Measurements from ENCODE around the gene DAP. TPM values are rescaled to one million over a fixed set of nuclear protein-coding genes. Genes with fewer than 3 reads are reported as not detected.

DAP gene
- polyA plus RNA-seq, 1 experiment = 117 TPM

GRCh38 chr5:10648806-10649665 lies 112.0 kb downstream of the DAP start:
- H3K9me3 ChIP-seq (ENCODE audit: control insufficient read depth, insufficient read depth, low read length) = peaks cover 3% of the 10 kb centered on the region; the same call in 1 of the 2 replicates
- CTCF ChIA-PET = no interaction called here
- no peaks in the 10 kb centered on the region for H3K27me3 ChIP-seq (ENCODE audit: control insufficient read depth, insufficient read depth, low read length)
- no peak for DNase-seq (ENCODE audit: low read depth, low spot score)
- POLR2A ChIA-PET = no interaction called here
- no peak overlapping the region for H3K4me3 ChIP-seq (ENCODE audit: low read depth, low read length)
- TF ChIP-seq CTCF (IDR thresholded peaks at IDR 0.05; ENCODE audit: low read depth, low read length) = no peak
- H3K27ac ChIP-seq (ENCODE audit: low read depth, low read length) = no peak overlapping the region

DNA sequence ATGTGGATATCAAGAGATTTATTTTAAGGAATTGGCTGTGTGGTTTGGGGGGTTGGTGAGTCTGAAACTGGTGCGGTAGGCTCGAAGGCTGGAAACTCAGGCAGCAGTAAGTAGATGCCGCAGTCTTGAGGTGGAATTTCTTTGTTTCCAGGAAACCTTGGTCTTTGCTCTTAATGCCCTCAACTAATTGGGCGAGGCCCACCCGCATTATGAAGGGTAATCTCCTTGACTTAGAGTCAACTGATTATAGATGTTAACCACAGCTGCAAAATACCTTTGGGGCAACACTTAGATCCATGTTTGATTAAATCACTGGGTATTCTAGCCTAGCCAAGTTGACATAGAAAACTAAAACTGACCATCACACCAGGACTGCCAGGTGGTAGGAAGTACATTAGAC lies 113.4 kb downstream of the DAP start:
- Histone ChIP-seq H3K4me3 (ENCODE audit: low read depth, low read length) (no peak overlapping the region), H3K27me3 (ENCODE audit: control insufficient read depth, insufficient read depth, low read length) (no peaks in the 10 kb centered on the region), H3K27ac (ENCODE audit: low read depth, low read length) (no peak overlapping the region), H3K9me3 (ENCODE audit: control insufficient read depth, insufficient read depth, low read length) (peaks cover 3% of the 10 kb centered on the region; the same call in 1 of the 2 replicates)
- ChIA-PET CTCF (no interaction called here), POLR2A (interaction anchor here (0.6 kb wide), 1 partner anchor 132 kb away, joined by 3 read pairs; no protein-coding TSS in a partner anchor)
- DNase-seq (ENCODE audit: low read depth, low spot score) = no peak
- TF ChIP-seq CTCF (IDR thresholded peaks at IDR 0.05; ENCODE audit: low read depth, low read length) = no peak

GRCh38 chr5:10645671-10646070 lies 115.4 kb downstream of the DAP start:
- DNase-seq (ENCODE audit: low read depth, low spot score) = no peak
- H3K27me3 ChIP-seq (ENCODE audit: control insufficient read depth, insufficient read depth, low read length) = no peaks in the 10 kb centered on the region
- no peak overlapping the region for H3K4me3 ChIP-seq (ENCODE audit: low read depth, low read length)
- no peak overlapping the region for H3K27ac ChIP-seq (ENCODE audit: low read depth, low read length)
- ChIA-PET POLR2A (interaction anchor here (0.5 kb wide), 1 partner anchor 89 kb away, joined by 3 read pairs; no protein-coding TSS in a partner anchor), CTCF (no interaction called here)
- no peak for TF ChIP-seq CTCF (IDR thresholded peaks at IDR 0.05; ENCODE audit: low read depth, low read length)
- H3K9me3 ChIP-seq (ENCODE audit: control insufficient read depth, insufficient read depth, low read length) = peaks cover 3% of the 10 kb centered on the region; the same call in 1 of the 2 replicates

DNA sequence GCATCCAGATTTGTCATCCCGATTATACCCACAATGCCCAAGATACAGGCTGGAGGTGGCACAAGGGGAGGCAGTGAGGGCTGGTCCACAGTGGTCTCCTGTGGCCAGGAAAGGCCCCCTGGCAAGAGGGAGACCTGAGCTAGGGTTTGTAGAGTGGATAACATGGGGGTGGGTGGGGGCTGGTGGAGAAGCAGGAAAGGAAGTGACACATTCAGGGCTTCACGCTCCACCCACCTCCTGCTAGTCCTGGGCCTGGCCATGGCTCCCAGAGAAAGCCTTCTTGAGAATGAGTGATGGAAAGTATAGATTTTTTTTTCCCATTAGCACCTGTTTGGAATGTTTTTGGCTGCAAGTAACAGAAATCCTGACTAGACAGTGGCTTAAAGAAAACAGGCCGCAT lies 115.9 kb downstream of the DAP start:
- DNase-seq (ENCODE audit: low read depth, low spot score) = no peak
- CTCF ChIA-PET = interaction anchor here (1.8 kb wide), 1 partner anchor 17 kb away, joined by 14 read pairs; no protein-coding TSS in a partner anchor
- no peak overlapping the region for H3K27ac ChIP-seq (ENCODE audit: low read depth, low read length)
- H3K4me3 ChIP-seq (ENCODE audit: low read depth, low read length) = no peak overlapping the region
- no peaks in the 10 kb centered on the region for H3K27me3 ChIP-seq (ENCODE audit: control insufficient read depth, insufficient read depth, low read length)
- peaks cover 3% of the 10 kb centered on the region; the same call in 1 of the 2 replicates for H3K9me3 ChIP-seq (ENCODE audit: control insufficient read depth, insufficient read depth, low read length)
- POLR2A ChIA-PET = interaction anchor here (0.6 kb wide), 1 partner anchor 89 kb away, joined by 3 read pairs; no protein-coding TSS in a partner anchor
- no peak for TF ChIP-seq CTCF (IDR thresholded peaks at IDR 0.05; ENCODE audit: low read depth, low read length)

GRCh38 chr5:10644192-10644591 lies 116.8 kb downstream of the DAP start:
- CTCF ChIA-PET = interaction anchor here (1.8 kb wide), 1 partner anchor 16 kb away, joined by 14 read pairs; no protein-coding TSS in a partner anchor
- POLR2A ChIA-PET = interaction anchor here (0.6 kb wide), 1 partner anchor 137 kb away, joined by 3 read pairs; no protein-coding TSS in a partner anchor

More at GRCh38 chr5:10644192-10644591, 116.8 kb downstream of the DAP start:
- Histone ChIP-seq H3K4me3 (ENCODE audit: low read depth, low read length) (no peak overlapping the region), H3K27me3 (ENCODE audit: control insufficient read depth, insufficient read depth, low read length) (no peaks in the 10 kb centered on the region), H3K27ac (ENCODE audit: low read depth, low read length) (no peak overlapping the region), H3K9me3 (ENCODE audit: control insufficient read depth, insufficient read depth, low read length) (peaks cover 6% of the 10 kb centered on the region; the same call in 1 of the 2 replicates)
- no peak for DNase-seq (ENCODE audit: low read depth, low spot score)
- no peak for TF ChIP-seq CTCF (IDR thresholded peaks at IDR 0.05; ENCODE audit: low read depth, low read length)

All from AG04450 (cell line).